ENCODE measurements around the gene HIBADH.
A peak's percentile ranks its signal among the peaks of the same experiment; 100 is the strongest.
"Not testable (repeated sequence)": the region's sequence is repeated elsewhere in the genome, so short reads cannot be mapped to it uniquely, and the experiment has no call there.

The HIBADH gene

GRCh38 chr7:27602766-27603165 is 59.9 kb downstream of the HIBADH start:
- no peak for DNase-seq

GRCh38 chr7:27601217-27601616 is 61.5 kb downstream of the HIBADH start:
- no peak for DNase-seq

GRCh38 chr7:27600247-27600646 is 62.4 kb downstream of the HIBADH start:
- no peak for DNase-seq

- DNase-seq = no peak
Measured at GRCh38 chr7:27595009-27595408, 67.7 kb downstream of the HIBADH start.

- no peak for DNase-seq
Measured at GRCh38 chr7:27593226-27593625, 69.5 kb downstream of the HIBADH start.

GRCh38 chr7:27590416-27590815 is 72.3 kb downstream of the HIBADH start:
- DNase-seq = no peak

- DNase-seq = no peak
Measured at GRCh38 chr7:27587429-27587828, 75.3 kb downstream of the HIBADH start.

GRCh38 chr7:27586825-27587224 is 75.9 kb downstream of the HIBADH start:
- peak in 30 of 58 donors; percentile 1 to 55 (median 10) for DNase-seq

- no peak for DNase-seq
Measured at GRCh38 chr7:27585781-27586447, 76.8 kb downstream of the HIBADH start.

GRCh38 chr7:27581906-27582305 is 80.8 kb downstream of the HIBADH start:
- no peak for DNase-seq

GRCh38 chr7:27581119-27581518 is 81.6 kb downstream of the HIBADH start:
- no peak for DNase-seq

GRCh38 chr7:27579565-27579964 is 83.1 kb downstream of the HIBADH start:
- no peak for DNase-seq

- not testable (repeated sequence) for DNase-seq
Measured at GRCh38 chr7:27578169-27578568, 84.5 kb downstream of the HIBADH start.

GRCh38 chr7:27576360-27576944 is 86.2 kb downstream of the HIBADH start:
- peak in 1 of 58 donors; percentile 6 for DNase-seq

GRCh38 chr7:27575613-27576012 is 87.1 kb downstream of the HIBADH start:
- no peak for DNase-seq

GRCh38 chr7:27569106-27569505 is 93.6 kb downstream of the HIBADH start:
- no peak for DNase-seq

GRCh38 chr7:27567266-27567665 is 95.4 kb downstream of the HIBADH start:
- DNase-seq = no peak

- no peak for DNase-seq
Measured at GRCh38 chr7:27564881-27565482, 97.7 kb downstream of the HIBADH start.

GRCh38 chr7:27560706-27561235 is 101.9 kb downstream of the HIBADH start:
- DNase-seq = no peak

- no peak for DNase-seq
Measured at GRCh38 chr7:27555670-27556069, 107.0 kb downstream of the HIBADH start.

- no peak for DNase-seq
Measured at GRCh38 chr7:27554826-27555225, 107.9 kb downstream of the HIBADH start.

- peak in 6 of 58 donors; percentile 0 to 21 (median 3) for DNase-seq
Measured at GRCh38 chr7:27553273-27553672, 109.4 kb downstream of the HIBADH start.
